Muscle layer of duodenum (tissue), 2 donors: ENCODE data around the gene BAX.

Experiments
- H3K27ac ChIP-seq: one replicate; pipeline ENCODE4 v1.7.0; 2013; ENCODE audit warnings: mild to moderate bottlenecking, low read length
- H3K27me3 ChIP-seq: one replicate; pipeline ENCODE4 v1.7.0; 2013; ENCODE audit warnings: low read depth, mild to moderate bottlenecking, control low read depth, low read length
- H3K36me3 ChIP-seq, 2 donors: one replicate each; pipeline ENCODE4 v1.7.0; 2013; ENCODE audit warnings: low read length in 2 of 2, control low read depth in 1 of 2, mild to moderate bottlenecking in 1 of 2; ENCODE audit not compliant: insufficient read depth in 2 of 2, control insufficient read depth in 1 of 2
- H3K4me1 ChIP-seq, 2 donors: one replicate each; pipeline ENCODE4 v1.7.0; 2013; ENCODE audit warnings: low read length in 2 of 2, mild to moderate bottlenecking in 2 of 2, control low read depth in 1 of 2, moderate library complexity in 1 of 2; ENCODE audit not compliant: insufficient read depth in 2 of 2, control insufficient read depth in 1 of 2
- H3K4me3 ChIP-seq, 2 donors: one replicate each; pipeline ENCODE4 v1.7.0; 2013; ENCODE audit warnings: low read length in 2 of 2, low read depth in 1 of 2, mild to moderate bottlenecking in 1 of 2
- H3K9me3 ChIP-seq, 2 donors: one replicate each; pipeline ENCODE4 v1.7.0; 2013; ENCODE audit warnings: low read length in 2 of 2, control low read depth in 1 of 2, mild to moderate bottlenecking in 1 of 2; ENCODE audit not compliant: control insufficient read depth in 1 of 2
- donor health status: healthy.

Gene BAX

DNA sequence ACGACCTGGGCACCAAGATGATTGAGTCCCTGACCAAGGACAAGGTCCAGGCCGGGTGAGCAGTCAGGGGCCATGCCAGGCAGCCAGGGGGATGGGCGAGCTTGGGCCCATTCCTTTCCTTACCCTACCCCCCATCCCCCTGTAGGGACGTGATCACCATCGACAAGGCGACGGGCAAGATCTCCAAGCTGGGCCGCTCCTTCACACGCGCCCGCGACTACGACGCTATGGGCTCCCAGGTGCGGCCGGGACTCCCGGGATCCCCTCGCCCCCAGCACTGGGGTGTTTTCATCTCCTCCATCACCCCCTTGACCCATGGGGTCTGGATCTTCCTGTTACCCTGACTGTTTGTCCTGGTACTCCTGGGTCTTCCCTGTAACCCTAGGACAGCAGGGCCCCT, 55.2 kb downstream of the BAX start:
- Histone ChIP-seq H3K4me1 (no peaks in the 10 kb centered on the region), H3K4me3 (no peak overlapping the region), H3K9me3 (no peaks in the 10 kb centered on the region), H3K27ac (no peak overlapping the region), H3K36me3 (peaks cover 37 to 74% of the 10 kb centered on the region in 2 donors), H3K27me3 (no peaks in the 10 kb centered on the region)

- Histone ChIP-seq H3K27me3 (no peaks in the 10 kb centered on the region), H3K4me1 (no peaks in the 10 kb centered on the region), H3K4me3 (no peak overlapping the region), H3K27ac (no peak overlapping the region), H3K36me3 (peaks cover 31 to 74% of the 10 kb centered on the region in 2 donors), H3K9me3 (no peaks in the 10 kb centered on the region)
Observed at GRCh38 chr19:49010453-49010852, 55.8 kb downstream of the BAX start.

DNA sequence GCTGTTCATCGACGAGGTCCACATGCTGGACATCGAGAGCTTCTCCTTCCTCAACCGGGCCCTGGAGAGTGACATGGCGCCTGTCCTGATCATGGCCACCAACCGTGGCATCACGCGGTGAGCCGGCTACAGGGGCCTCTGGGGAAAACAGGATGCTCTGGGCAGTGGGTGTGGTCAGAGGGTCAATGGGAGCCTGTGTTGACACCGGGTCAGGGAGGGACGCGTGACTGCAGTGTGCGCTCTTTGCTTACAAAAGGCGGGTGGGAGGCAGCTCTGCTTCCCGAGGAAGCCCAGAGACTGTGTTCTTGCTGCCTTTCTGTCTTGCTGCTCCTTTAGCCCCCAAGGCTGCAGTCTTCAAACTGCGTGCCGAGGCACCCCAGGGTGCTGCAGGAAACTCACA, 56.5 kb downstream of the BAX start:
- Histone ChIP-seq H3K27me3 (no peaks in the 10 kb centered on the region), H3K27ac (no peak overlapping the region), H3K9me3 (no peaks in the 10 kb centered on the region), H3K4me1 (no peaks in the 10 kb centered on the region), H3K36me3 (peaks cover 27 to 74% of the 10 kb centered on the region in 2 donors), H3K4me3 (no peak overlapping the region)
